NOMO-1 (cell line): ENCODE measurements around the gene TSSK3.

ENCODE experiments used
- DNase-seq, 2 experiments: peaks; one replicate each; lab custom pipeline; 2025; ENCODE audit not compliant: unreplicated experiment in 2 of 2; lab: John Stamatoyannopoulos, UW

TSSK3 gene

GRCh38 chr1:32361308-32361673, 1.0 kb upstream of the TSSK3 start:
- no peak for DNase-seq

DNA sequence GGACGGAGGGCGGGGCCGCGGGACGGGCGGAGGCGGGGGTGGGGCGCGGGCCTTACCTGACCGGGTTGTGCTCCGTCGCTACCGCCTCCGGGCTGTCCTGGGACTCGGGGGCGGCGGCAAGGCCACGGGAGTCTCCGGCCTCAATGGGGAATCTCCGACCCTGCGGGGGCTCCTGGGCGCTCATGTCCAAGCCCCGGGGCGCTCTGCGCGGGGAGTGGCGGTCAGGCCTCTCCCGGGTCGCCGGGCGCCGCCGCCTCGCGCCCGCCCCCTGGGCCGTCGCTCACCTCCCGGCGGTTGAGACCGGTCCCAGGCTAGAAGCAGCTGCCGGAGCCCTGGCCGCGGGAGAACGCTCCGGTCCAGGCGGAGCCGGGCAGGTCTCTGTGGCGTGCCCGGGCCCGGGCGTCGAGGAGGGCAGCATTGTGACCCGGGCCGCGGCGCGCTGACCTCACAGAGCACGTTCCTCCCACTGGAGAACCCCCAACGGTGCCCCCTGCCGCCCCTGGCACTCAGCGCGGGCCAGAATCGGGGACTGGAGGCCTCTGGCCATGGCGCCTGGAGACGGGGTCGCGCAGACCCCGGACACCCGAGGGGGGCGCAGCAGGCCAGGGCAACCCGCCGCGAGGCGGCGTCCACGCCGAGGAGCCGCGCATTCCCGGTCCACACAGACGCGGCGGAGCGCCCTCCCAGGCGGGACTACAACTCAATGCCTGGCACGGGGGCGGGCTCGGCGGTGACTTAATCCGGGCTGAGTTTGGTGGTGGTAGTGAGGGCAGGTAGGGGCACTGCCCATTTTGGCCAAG, 465 bp upstream of the TSSK3 start:
- no peak for DNase-seq

DNA sequence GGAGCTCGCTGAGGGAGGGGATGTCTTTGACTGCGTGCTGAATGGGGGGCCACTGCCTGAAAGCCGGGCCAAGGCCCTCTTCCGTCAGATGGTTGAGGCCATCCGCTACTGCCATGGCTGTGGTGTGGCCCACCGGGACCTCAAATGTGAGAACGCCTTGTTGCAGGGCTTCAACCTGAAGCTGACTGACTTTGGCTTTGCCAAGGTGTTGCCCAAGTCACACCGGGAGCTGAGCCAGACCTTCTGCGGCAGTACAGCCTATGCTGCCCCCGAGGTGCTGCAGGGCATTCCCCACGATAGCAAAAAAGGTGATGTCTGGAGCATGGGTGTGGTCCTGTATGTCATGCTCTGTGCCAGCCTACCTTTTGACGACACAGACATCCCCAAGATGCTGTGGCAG, 1.4 kb downstream of the TSSK3 start:
- DNase-seq: no peak

DNA sequence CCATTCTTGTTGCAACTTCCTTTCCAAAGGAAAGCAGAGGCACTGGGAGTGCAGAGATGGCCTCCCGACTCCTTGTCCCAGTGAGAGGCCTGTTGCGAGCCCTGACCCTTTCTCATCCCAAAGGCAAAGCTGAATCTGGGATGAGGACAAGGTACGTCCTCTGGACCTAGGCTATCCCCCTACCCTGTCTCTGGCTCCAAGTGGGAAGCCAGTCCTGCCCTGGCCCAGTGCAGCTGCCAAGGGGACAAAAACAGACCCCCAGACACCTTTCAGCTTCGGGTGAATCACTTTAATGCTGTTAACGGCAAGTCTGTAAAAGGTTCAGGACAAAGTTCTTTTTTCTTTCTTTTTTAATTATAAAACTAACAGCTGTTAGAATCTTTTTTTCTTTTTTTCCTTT, 2.5 kb downstream of the TSSK3 start:
- DNase-seq: no peak

DNA sequence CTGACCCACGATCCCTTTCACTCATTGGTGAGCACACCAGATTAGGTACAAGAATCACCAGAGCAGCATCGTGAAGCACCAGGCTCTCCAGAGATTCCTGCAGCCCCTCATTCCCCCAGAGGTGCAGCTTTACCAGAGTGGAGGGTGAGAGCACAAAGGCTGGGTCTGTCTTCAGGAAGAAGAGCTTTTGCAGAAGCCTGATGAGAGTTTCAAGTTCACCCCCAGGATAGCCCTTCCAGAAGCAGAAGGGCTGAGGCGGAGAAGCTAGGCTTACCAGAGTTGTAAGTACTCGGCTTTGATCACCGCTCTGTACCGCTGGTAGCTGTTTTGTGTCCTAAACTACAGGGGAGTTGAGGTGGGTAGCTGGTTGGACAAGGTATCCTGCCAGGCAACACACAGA, 3.1 kb downstream of the TSSK3 start:
- no peak for DNase-seq

GRCh38 chr1:32367912-32368635, 5.7 kb downstream of the TSSK3 start:
- DNase-seq: no peak

- DNase-seq: peak; percentile 27 to 42
Observed at GRCh38 chr1:32372149-32372756, 9.9 kb downstream of the TSSK3 start.

DNA sequence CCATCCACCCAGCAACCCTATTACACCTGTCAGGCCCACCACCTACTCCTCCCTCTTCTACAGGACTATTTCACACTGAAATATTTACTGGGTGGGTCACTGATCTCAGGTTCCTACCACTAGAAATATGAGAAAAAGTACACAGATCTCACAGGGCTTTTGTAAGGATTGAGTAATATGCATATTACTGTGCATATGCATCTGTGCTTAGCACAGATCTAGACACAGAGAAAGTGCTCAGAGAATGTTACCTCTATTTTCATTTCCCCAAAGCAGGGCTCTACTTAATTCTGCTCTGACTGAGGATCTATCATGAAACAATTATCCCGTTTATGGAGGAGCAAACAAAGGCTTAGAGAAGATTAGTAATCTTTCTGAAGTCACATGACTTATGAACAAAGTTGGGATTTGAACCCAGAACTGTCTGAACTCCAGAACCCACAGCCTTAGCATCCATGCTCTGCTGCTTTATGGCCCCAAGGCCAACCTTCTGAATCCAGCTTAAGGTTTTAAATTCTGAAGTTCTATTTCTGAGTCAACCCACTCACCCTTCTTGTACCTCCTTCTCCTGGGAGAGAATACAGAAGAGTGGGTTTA, 11.8 kb downstream of the TSSK3 start:
- no peak for DNase-seq

DNA sequence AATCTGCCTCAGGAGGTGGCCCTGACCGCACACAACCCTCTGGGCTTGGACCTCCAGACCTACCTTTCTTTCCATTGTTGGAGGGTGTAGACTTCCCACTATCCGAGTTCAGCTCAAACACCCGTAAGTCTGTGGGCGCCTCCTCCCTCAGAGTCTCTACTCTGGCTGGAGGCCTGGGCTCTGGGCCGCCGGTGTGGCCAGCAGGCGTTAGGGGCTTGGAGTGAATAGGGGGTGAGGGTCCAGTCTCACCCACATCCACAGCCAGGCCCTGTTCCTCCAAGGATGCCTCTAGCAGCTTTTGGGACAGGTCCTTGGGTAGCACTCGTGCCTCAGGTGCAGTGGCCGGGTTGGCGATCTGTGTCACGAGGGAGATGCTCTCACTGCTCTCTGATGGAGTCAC, 13.9 kb downstream of the TSSK3 start:
- no peak for DNase-seq

GRCh38 chr1:32377541-32378220, 15.3 kb downstream of the TSSK3 start:
- no peak for DNase-seq

GRCh38 chr1:32380057-32380456, 17.7 kb downstream of the TSSK3 start:
- no peak for DNase-seq

DNA sequence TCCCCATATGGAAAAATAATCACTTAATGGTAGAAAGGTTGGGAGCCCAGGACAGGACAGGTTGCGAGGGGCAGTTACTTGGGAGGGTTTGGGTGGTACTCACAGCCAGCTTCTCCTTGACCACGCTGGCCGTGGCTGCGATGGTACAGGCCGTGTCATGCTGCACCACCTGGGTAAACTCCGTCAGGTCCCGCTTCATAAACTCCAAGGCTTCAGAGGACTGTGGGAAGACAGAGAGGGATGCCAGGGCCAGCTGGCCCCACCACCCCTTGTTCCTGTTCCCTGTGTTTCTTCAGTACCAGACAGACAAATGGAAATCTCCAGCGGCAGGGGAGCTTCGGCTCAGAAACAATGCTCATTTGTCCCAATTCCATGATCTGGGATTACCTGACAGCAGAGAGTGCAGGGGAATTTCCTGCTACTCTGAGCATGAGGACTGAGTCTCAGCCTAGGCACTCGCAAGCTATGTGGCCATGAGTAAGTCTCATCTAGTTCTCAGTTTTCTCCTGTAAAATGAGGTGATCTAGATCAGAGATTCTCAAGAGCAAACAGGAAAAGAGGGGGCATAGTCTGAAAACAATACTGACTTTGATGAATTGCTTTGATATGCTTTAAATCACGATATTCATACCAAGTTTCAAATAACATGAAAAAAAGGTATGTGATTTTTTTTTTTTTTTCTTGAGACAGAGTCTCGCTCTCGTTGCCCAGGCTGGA, 24.5 kb downstream of the TSSK3 start:
- DNase-seq: no peak

DNA sequence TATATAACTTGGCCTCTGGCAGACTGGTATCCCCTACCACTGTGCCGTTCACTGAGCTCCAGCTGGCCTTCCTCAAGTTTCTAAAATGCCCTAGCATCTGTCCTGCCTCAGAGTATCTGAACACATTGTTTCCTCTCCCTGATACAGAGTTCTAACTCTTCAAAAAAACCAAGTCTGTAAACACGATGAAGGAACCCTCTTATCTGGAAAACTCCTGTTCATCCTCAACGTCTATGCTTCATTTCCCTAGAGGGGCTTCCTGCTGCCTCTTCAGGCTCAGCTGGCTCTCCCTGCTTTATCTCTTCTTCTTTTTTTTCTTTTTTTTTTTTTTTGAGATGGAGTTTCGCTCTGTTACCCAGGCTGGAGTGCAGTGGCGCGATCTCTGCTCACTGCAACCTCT, 26.3 kb downstream of the TSSK3 start:
- no peak for DNase-seq

- DNase-seq: no peak
Observed at GRCh38 chr1:32390904-32391870, 28.8 kb downstream of the TSSK3 start.

DNA sequence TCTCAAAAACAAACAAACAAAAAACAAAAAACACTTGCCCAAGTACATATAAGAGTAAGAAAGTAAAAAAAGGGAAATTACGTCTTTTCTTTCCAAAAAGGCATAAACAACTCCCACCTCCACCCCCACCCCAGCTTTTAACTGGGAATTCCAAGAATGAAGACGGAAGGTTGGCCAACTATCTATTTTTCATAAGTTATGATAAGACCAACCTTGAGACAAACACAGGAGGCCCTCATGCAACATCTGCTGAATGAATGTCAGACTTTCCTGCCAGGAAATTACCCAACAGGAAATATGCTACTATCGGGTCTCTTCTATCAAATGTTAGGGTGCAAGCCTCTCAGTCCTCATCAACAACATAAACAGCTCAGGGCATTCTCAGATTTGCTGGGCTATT, 30.0 kb downstream of the TSSK3 start:
- DNase-seq: no peak

DNA sequence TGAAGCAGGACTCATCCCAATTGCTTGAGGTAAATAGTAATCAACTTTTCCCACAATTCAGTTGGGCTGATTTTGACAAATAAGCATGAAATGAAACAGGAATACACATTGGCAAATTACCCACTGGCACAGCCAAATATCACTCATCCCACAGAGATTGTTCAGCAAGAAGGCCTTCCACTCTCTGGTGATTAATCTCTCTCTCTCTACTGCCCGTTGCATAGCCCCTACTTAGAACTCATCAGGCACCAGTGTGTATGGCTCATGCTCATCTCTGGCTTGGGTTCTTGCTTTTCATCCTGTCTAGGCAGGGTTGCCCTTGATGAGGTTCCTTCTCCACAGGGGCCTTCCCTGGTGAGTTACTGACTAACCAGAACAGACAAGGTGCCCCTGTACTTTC, 30.8 kb downstream of the TSSK3 start:
- DNase-seq: no peak

DNA sequence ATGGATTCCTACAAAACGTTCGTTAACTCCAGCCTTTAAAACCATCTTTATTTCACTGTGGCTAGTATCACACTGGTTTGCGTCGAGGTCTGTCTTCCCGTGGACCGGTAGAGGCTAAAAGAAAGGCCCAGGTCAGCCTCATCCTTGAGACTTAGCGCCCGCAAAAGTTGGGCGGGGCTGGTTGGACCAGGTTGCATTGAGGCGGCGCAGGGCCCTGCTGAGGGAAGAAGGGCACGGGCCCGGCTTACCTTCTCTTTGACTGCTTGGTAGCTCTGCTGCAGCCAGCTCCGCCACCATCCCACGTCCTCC, 31.4 kb downstream of the TSSK3 start:
- DNase-seq: no peak

DNA sequence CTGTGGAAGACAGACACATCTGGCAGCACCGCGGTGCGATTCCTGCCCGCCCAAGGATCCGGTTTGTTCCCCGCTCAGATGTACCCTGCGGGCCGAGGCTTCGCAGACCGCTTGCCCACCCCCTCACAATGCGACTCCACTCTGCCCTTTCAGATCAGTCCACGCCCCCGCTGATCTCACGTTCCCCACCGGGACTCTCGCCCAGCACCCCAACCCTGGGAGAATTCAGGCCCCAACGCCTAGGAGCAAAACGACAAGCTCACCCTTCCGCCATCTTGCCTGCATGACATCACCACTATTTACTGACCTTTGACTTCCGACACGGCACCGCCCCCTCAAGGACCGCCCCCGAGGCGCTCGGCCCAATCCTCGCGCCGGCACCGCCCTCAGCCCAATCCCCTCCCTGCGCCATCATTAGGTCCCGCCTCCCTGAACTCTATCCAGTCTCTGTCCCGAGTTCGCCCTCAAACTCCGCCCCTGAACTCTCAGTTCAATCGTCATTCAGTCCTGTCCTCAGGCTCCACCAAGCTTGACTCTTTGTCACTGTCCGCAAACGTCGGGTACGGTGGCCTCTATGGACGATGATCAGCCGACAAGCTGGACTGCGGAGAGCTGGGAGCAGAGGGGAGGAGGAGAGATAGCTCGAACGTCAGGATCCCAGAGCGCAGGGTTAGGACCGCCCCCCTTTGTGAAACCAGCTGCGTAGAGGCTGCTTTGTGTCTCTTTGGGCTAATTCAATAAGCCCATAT, 32.0 kb downstream of the TSSK3 start, which contains the start of gene BSDC1:
TSS of gene BSDC1 (minus strand) at position 301 of the 749 bp plus-strand sequence. CDS start at position 274, 27 bp downstream.
- peak; percentile 99 for DNase-seq
